Activated naive CD4-positive, alpha-beta T cell treated with anti-CD3 and anti-CD28 coated beads, Interleukin-2, amount 10 ng/mL, durations not matched to agents 7 days and 5 days (primary cell): ENCODE data around the gene GLT1D1.

Source experiments
- CTCF ChIA-PET: fragments of 350-600 bp; sonication (Branson Sonifier 250); formaldehyde crosslinking; loops from one replicate; lab custom pipeline; 2021; ENCODE audit warnings: antibody characterized with exemption; lab: Charles Lee
- DNase-seq: peaks from one replicate; pipeline ENCODE4 v3.0.0-alpha.2; 2020
- H3K27ac Mint-ChIP-seq: one replicate; pipeline ENCODE4 v1.8.0; 2021; ENCODE audit warnings: mild to moderate bottlenecking, moderate library complexity, mixed read lengths
- H3K27me3 Mint-ChIP-seq: one replicate; pipeline ENCODE4 v1.8.0; 2021; ENCODE audit warnings: mild to moderate bottlenecking, mixed read lengths
- H3K36me3 Mint-ChIP-seq: one replicate; pipeline ENCODE4 v1.8.0; 2021; ENCODE audit warnings: mixed read lengths
- H3K4me1 Mint-ChIP-seq: one replicate; pipeline ENCODE4 v1.8.0; 2021; ENCODE audit warnings: mixed read lengths
- H3K4me3 Mint-ChIP-seq: one replicate; pipeline ENCODE4 v1.8.0; 2021; ENCODE audit warnings: mild to moderate bottlenecking, moderate library complexity, mixed read lengths
- H3K9me3 Mint-ChIP-seq: one replicate; pipeline ENCODE4 v1.8.0; 2021; ENCODE audit warnings: mixed read lengths

Gene GLT1D1

DNA sequence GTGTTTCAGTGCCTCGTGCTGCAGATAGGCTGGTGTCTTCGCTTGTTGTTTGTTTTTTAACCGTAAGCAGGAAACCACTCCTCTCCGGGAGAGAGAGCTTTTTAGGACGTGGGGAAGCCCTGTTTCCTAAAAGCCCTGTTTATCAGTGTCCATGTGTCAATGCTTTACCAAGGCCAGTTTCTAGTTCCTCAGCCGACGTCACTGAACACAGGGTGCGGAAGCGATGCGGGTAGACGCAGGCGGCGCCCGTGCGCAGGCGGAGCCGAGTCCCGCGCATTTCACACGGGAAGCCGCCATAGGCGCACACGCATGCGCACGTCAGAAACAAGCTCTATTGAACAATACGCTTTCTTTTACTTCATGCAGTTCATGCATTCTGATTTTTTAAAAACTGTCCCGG, 79.8 kb downstream of the GLT1D1 start:
- Mint-ChIP-seq H3K27me3 (peaks cover 11% of the 10 kb centered on the region), H3K4me3 (no peak overlapping the region), H3K9me3 (no peaks in the 10 kb centered on the region), H3K27ac (no peak overlapping the region), H3K4me1 (no peaks in the 10 kb centered on the region), H3K36me3 (no peaks in the 10 kb centered on the region)
- DNase-seq = no peak
- CTCF ChIA-PET = no interaction called here

DNA sequence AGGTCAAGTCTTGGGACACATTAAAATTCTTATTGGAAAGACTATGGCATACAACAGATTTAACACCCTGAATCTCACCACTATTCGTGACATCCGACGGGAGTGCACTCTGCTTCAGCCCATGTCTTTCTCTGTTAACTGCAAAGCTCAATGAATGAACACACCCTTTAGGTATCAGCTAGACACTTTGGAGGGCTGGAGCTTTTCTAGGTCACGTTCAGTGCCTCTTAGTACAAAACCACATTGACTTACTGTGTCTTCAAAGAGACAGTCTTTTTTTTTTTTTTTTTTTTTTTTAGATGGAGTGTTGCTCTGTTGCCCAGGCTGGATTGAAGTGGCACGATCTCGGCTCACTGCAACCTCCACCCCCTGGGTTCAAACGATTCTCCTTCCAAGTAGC, 80.6 kb downstream of the GLT1D1 start:
- Mint-ChIP-seq H3K27me3 (peaks cover 11% of the 10 kb centered on the region), H3K27ac (no peak overlapping the region), H3K4me1 (no peaks in the 10 kb centered on the region), H3K9me3 (no peaks in the 10 kb centered on the region), H3K36me3 (no peaks in the 10 kb centered on the region), H3K4me3 (no peak overlapping the region)
- CTCF ChIA-PET = no interaction called here
- DNase-seq = no peak

DNA sequence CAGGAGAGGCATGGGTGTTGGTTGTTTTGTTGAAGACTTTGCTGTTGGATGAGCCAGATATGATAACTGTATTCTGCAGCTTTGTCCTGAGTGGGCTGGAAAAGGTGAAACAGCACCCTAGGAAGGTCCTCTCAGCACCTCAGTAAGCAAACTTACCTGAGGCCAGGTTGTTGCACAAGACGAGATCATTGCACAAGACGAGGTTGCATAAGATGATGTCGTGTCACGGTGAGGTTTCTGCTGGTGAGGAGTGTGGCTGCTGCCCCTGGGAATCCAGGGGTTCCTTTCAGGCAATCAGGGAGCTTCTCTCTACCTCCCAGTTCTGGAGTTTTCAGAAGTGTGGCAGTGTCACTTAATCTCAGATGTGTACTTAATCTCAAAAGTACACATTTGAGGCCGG, 85.6 kb downstream of the GLT1D1 start:
- CTCF ChIA-PET = no interaction called here
- Mint-ChIP-seq H3K4me3 (no peak overlapping the region), H3K36me3 (no peaks in the 10 kb centered on the region), H3K27me3 (no peaks in the 10 kb centered on the region), H3K9me3 (no peaks in the 10 kb centered on the region), H3K4me1 (no peaks in the 10 kb centered on the region), H3K27ac (no peak overlapping the region)
- no peak for DNase-seq

DNA sequence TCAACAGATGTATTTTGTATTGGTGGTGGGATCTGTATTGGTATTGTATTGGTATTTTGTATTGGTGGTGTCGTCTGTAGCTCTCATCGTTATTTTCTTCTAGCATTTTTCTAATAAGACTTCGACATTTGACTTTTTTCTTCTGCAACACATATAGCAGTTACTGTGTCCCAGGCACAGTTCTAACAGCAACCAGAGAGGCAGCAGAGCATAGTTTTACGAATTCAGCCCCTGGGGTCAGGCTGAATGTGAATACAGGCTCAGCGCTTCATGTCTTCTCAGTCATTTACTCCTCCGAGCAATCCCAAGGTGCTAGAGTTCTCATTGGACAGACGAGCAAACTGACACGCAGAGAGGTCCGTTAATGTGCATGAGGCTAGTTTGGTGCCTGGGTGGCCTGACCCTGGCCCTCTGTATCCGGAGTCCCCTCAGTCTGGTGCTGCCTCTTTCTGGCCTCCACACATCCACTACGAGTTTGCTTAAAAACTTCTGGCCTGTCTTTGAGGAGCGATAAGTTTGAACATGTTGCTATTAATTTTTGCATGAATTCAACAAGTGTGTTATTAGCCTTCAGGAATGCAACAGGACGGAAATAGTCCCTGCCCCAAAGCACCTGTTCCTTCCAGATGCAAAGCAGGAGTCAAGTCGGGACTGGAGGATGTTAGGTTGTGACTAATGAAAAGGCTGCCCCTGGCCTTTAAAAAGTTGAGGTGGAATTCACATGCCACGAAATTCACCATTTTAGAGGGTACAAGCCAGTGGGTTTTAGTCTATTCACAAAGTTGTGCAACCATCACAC, 87.0 kb downstream of the GLT1D1 start:
- Mint-ChIP-seq H3K4me3 (no peak overlapping the region), H3K36me3 (no peaks in the 10 kb centered on the region), H3K27ac (no peak overlapping the region), H3K27me3 (no peaks in the 10 kb centered on the region), H3K9me3 (no peaks in the 10 kb centered on the region), H3K4me1 (no peaks in the 10 kb centered on the region)
- CTCF ChIA-PET = interaction anchor here (0.7 kb wide), 1 partner anchor 1342 kb away, joined by 3 read pairs; no protein-coding TSS in a partner anchor
- no peak for DNase-seq

DNA sequence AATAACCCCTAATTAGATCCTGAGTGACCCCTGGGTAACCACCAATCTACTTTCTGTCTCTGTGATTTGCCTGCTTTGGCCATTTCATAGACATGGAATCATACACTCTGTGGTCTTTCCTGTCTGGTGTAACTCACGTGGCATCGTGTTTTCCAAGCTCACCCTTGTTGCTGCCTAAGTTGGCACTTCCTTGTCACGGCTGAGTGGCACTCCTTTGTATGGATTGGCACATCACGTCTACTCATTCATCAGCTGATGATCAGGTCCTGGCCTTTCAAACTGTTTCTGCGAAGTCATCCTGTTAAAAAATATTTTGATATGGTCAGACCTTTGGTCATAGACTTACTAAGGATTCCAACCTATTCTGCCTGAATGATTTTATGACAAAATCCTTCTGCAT, 87.7 kb downstream of the GLT1D1 start:
- Mint-ChIP-seq H3K27ac (no peak overlapping the region), H3K36me3 (no peaks in the 10 kb centered on the region), H3K9me3 (no peaks in the 10 kb centered on the region), H3K4me1 (no peaks in the 10 kb centered on the region), H3K27me3 (no peaks in the 10 kb centered on the region), H3K4me3 (no peak overlapping the region)
- CTCF ChIA-PET = interaction anchor here (0.7 kb wide), 1 partner anchor 1343 kb away, joined by 3 read pairs; no protein-coding TSS in a partner anchor
- DNase-seq = no peak

DNA sequence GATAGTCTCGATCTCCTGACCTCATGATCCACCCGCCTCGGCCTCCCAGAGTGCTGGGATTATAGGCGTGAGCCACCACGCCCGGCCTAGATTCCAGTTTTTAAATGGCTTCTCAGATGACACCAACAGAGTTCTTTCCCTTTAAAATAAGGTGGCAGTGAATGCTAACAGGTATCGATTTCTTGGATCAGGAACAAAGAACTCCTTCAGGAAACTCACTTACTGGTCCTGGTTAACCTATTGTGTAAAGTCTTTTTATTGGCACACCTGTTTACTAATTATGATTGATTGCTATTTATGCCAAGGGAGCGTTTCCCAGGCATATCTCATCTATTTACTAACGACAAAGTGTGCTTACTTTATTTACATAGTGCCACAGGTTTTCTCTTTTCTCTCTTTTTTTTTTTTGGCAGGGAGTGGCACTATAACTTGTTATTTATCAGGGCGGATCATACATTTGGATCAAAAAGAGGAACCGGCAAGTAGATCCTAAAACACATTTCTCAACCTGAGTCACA, 89.7 kb downstream of the GLT1D1 start:
- no peak for DNase-seq
- Mint-ChIP-seq H3K36me3 (no peaks in the 10 kb centered on the region), H3K27me3 (no peaks in the 10 kb centered on the region), H3K9me3 (no peaks in the 10 kb centered on the region), H3K4me3 (no peak overlapping the region), H3K27ac (no peak overlapping the region), H3K4me1 (peaks cover 2% of the 10 kb centered on the region)
- CTCF ChIA-PET = no interaction called here

DNA sequence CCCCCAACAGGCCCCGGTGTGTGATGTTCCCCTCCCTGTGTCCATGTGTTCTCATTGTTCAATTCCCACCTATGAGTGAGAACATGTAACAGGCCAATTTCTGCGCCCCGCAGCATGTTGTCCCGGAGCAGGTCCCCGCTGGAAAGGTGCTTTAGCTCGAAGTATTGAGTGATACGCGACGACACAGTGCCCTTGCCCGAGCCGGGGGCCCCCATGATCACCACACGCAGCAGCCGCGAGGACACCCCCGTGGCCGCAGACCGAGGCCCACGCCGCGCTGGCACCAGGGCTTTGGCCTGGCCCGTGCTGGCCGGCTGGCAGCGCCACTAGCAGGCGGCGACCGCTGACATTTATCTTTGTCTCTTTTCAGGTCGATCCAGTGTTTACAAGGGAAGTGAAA, 91.7 kb downstream of the GLT1D1 start:
- Mint-ChIP-seq H3K27ac (no peak overlapping the region), H3K4me3 (no peak overlapping the region), H3K9me3 (no peaks in the 10 kb centered on the region), H3K27me3 (no peaks in the 10 kb centered on the region), H3K4me1 (peaks cover 2% of the 10 kb centered on the region), H3K36me3 (no peaks in the 10 kb centered on the region)
- DNase-seq = no peak
- CTCF ChIA-PET = no interaction called here

DNA sequence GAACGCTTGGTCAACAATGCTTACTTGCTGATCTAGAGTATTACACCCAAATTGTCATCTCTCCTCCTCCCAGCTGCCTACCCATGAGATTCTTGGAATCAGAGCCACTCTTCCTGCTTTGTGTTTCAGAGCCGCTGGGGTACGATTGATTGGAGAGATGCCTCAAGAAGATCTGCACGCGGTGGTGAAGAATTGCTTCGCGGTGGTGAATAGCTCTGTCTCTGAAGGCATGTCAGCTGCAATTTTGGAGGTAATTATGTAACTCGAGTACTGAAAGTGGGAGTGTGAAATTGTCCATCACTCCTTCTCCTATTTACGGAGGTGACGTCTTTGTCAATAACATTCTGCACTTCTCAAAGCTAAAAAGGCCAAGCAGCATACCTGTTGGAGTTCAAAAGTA, 93.9 kb downstream of the GLT1D1 start:
- Mint-ChIP-seq H3K27me3 (no peaks in the 10 kb centered on the region), H3K9me3 (peaks cover 2% of the 10 kb centered on the region), H3K36me3 (no peaks in the 10 kb centered on the region), H3K4me1 (peaks cover 2% of the 10 kb centered on the region), H3K27ac (no peak overlapping the region), H3K4me3 (no peak overlapping the region)
- no peak for DNase-seq
- CTCF ChIA-PET = no interaction called here

DNA sequence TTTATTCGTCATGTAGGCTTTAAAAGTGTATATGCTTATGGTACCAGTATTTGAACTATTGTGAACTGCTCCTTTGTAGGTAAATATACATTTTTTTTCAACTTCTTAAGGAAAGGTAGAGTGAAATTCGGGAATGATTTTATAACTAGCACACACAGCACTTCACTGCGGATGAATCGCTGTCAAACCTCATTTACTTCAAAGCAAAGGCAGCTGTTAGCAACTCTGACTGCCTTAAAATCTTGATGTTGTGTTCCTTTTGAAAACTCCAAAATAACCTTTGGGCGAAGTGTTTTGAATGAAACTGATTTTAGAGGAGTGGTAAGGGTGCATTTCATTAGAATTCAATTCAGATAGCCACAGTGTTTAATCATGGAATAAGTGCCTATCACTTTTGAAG, 95.8 kb downstream of the GLT1D1 start:
- CTCF ChIA-PET = no interaction called here
- no peak overlapping the region for H3K27ac Mint-ChIP-seq
- H3K36me3 Mint-ChIP-seq = no peaks in the 10 kb centered on the region
- H3K4me1 Mint-ChIP-seq = peaks cover 2% of the 10 kb centered on the region
- H3K9me3 Mint-ChIP-seq = peaks cover 2% of the 10 kb centered on the region
- no peak for DNase-seq
- H3K4me3 Mint-ChIP-seq = no peak overlapping the region
- no peaks in the 10 kb centered on the region for H3K27me3 Mint-ChIP-seq

DNA sequence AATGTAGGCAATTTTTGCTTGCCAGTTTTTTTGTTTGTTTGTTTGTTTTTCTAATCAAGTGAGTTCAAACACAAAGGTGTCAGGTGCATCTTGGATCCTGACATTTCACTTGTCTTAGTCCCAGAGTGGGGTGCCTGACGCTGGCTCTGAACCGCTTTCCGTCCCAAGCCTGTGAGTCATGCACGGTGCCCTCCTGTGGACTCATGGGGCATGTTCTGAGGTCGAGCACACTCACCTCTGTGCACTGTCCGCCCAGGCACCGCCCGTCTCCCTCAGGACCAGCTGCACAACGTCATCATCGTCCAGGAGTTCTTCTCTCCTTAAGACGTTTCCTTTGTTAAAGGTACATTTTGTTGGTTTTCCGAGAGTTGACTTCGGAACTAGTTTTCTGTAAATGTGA, 98.2 kb downstream of the GLT1D1 start:
- CTCF ChIA-PET = no interaction called here
- Mint-ChIP-seq H3K36me3 (no peaks in the 10 kb centered on the region), H3K9me3 (peaks cover 2% of the 10 kb centered on the region), H3K27me3 (no peaks in the 10 kb centered on the region), H3K4me1 (peaks cover 2% of the 10 kb centered on the region), H3K4me3 (no peak overlapping the region), H3K27ac (no peak overlapping the region)
- no peak for DNase-seq

DNA sequence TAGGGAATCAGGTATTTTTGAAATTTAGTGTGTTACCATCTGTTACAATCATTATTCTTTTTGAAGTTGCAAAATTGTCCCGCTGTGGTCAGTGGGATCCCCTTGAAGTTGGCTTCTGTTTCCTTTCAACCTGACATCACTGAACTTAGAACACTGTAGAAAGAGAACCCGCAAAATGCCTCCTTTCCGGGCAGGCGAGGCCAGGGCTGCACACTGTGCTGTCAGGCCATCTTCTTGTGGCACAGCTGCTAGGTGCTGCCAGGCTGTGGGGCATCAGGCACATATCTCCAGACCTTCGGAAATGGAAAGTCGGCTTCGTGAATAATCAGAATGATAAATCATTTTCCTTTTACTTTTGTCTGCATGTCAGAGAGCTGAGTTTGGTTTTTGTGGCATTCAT, 103.5 kb downstream of the GLT1D1 start:
- peaks cover 5% of the 10 kb centered on the region for H3K9me3 Mint-ChIP-seq
- no peak overlapping the region for H3K4me3 Mint-ChIP-seq
- no peak overlapping the region for H3K27ac Mint-ChIP-seq
- no peaks in the 10 kb centered on the region for H3K27me3 Mint-ChIP-seq
- H3K4me1 Mint-ChIP-seq = no peaks in the 10 kb centered on the region
- CTCF ChIA-PET = interaction anchor here (0.8 kb wide), 1 partner anchor 13 kb away, joined by 4 read pairs; no protein-coding TSS in a partner anchor
- no peaks in the 10 kb centered on the region for H3K36me3 Mint-ChIP-seq
- no peak for DNase-seq

DNA sequence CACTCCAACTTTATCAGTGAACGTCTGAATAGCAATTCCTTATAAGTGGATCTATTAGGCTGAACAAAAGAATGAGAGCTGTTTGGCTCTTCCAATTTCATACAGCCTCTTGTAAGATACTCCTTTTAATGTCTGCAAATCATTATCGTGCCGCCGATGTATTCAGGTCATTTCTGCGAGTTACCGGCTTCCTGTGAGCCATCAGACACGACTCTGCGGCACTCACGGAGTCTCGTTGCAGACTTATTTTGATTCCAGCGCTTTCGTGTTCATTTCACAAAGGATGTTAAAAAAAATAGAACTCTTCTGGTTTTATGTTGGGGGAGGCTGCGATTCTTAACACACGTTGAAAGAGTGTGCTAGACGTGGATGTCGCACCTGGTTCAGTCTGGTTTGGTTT, 106.6 kb downstream of the GLT1D1 start:
- no peak for DNase-seq
- Mint-ChIP-seq H3K27me3 (no peaks in the 10 kb centered on the region), H3K4me1 (no peaks in the 10 kb centered on the region), H3K27ac (no peak overlapping the region), H3K9me3 (peaks cover 11% of the 10 kb centered on the region), H3K4me3 (no peak overlapping the region), H3K36me3 (no peaks in the 10 kb centered on the region)
- CTCF ChIA-PET = no interaction called here

DNA sequence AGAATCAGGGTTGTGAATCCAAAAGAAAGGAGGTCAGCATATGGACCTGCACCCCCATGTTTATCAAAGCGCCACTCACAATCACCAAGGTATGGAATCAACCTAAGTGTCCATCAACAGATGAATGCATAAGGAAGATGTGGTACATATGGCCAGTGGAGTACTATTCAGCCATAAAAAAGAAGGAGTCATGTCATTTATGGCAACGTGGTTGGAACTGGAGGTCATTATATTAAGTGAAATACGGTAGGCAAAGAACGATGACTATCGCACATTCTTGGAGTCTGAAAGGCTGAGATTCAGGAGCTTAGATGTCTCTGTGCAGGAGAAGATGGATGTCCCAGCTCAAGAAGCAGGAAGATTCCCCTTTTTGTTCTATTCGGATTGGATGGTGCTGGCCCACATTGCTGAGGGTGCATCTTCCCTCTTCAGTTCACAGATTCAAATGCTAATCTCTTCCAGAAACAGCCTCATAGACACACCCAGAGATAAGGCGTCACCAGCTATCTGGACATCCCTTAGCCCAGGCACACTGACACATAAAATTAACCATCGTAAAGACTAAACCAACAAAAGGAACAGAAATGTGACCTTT, 108.1 kb downstream of the GLT1D1 start:
- no peak for DNase-seq
- H3K4me1 Mint-ChIP-seq = no peaks in the 10 kb centered on the region
- H3K27me3 Mint-ChIP-seq = no peaks in the 10 kb centered on the region
- CTCF ChIA-PET = no interaction called here
- H3K4me3 Mint-ChIP-seq = no peak overlapping the region
- H3K36me3 Mint-ChIP-seq = no peaks in the 10 kb centered on the region
- H3K27ac Mint-ChIP-seq = no peak overlapping the region
- peaks cover 12% of the 10 kb centered on the region for H3K9me3 Mint-ChIP-seq

DNA sequence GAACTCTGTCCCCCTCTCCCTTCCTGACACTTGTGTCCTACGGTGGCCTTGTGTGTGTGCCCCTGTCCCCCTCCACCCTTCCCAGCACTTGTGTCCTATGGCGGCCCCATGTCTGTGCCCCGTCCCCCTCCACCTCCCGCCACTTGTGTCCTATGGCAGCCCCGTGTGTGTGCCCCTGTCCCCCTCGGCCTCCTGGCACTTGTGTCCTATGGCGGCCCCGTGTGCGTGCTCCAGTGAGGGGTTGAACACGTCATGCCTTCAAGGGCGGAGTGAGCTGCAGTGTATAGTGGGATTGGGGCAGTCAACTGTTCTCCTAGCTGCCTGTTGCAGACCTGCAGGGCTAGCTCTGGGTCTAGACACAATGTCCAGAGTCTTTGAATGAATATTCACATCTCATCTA, 108.7 kb downstream of the GLT1D1 start:
- Mint-ChIP-seq H3K9me3 (peaks cover 12% of the 10 kb centered on the region), H3K27ac (no peak overlapping the region), H3K27me3 (no peaks in the 10 kb centered on the region), H3K4me3 (no peak overlapping the region), H3K36me3 (no peaks in the 10 kb centered on the region), H3K4me1 (no peaks in the 10 kb centered on the region)
- CTCF ChIA-PET = no interaction called here
- DNase-seq = no peak
